ENCODE results near the gene RAI1. TPM values are rescaled to one million over a fixed set of nuclear protein-coding genes. Genes with fewer than 3 reads are reported as not detected.

RAI1 gene
- total and polyA plus RNA-seq, 2 of the 13 experiments (the other 11 are each of a cell fraction or from before 2014, with no cell fraction given): 3.4 to 5.2 TPM

DNA sequence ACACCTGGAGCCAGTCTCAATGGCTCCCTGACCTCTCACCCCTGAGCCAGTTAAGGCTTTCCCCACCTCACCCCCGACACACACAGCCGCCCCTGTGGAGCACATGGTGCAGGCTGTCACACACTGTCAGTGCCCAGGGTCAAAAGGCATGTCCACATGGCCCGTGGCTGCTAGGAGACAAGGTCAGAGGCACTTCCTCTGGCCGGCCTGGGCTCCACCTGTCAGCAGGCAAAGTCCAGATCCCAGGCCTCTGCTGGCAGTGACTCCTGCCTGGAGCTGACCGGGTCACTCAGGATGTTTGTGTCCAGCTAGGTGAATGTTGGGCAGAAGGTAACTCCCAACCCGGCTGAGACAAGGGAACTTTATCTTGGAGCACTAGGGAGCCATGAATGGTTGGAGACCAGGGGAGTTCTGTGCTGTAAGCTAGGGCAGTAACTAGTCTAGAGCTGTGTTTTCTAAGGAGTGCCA, 149.5 kb downstream of the RAI1 start (continued):
- TF ChIP-seq FUBP1 (CRISPR knock-in tag; IDR thresholded peaks at IDR 0.05; ENCODE audit: borderline replicate concordance) (no peak), ZNF841 (CRISPR knock-in tag; IDR thresholded peaks at IDR 0.05; ENCODE audit: borderline replicate concordance) (no peak), E2F5 (CRISPR knock-in tag; conservative IDR thresholded peaks at IDR 0.05) (no peak), ZNF496 (CRISPR knock-in tag; IDR thresholded peaks at IDR 0.05; ENCODE audit: insufficient replicate concordance) (no peak), ZNF225 (CRISPR knock-in tag; IDR thresholded peaks at IDR 0.05) (no peak), MYNN (CRISPR knock-in tag; IDR thresholded peaks at IDR 0.05; ENCODE audit: low read depth) (no peak), ZNF333 (CRISPR knock-in tag; IDR thresholded peaks at IDR 0.05; ENCODE audit: borderline replicate concordance) (no peak), MXD3 (CRISPR knock-in tag; IDR thresholded peaks at IDR 0.05) (peak; percentile 96), SP4 (CRISPR knock-in tag; IDR thresholded peaks at IDR 0.05) (peak; percentile 69; the same call in 1 of the 2 replicates), MTF2 (CRISPR knock-in tag; IDR thresholded peaks at IDR 0.05; ENCODE audit: borderline replicate concordance) (0 out of 2 replicates have a peak, but pooled peaks have one; percentile 60), MTA1 (CRISPR knock-in tag; IDR thresholded peaks at IDR 0.05; ENCODE audit: borderline replicate concordance) (peak; percentile 87; the same call in 1 of the 2 replicates), KDM5B (CRISPR knock-in tag; IDR thresholded peaks at IDR 0.05; ENCODE audit: borderline replicate concordance) (0 out of 2 replicates have a peak, but pooled peaks have one; percentile 44), KLF12 (CRISPR knock-in tag; IDR thresholded peaks at IDR 0.05; ENCODE audit: borderline replicate concordance) (no peak; the same call in 1 of the 2 replicates), POGK (CRISPR knock-in tag; conservative IDR thresholded peaks at IDR 0.05) (peak; percentile 92)
- TF ChIP-seq, protein P1, sequence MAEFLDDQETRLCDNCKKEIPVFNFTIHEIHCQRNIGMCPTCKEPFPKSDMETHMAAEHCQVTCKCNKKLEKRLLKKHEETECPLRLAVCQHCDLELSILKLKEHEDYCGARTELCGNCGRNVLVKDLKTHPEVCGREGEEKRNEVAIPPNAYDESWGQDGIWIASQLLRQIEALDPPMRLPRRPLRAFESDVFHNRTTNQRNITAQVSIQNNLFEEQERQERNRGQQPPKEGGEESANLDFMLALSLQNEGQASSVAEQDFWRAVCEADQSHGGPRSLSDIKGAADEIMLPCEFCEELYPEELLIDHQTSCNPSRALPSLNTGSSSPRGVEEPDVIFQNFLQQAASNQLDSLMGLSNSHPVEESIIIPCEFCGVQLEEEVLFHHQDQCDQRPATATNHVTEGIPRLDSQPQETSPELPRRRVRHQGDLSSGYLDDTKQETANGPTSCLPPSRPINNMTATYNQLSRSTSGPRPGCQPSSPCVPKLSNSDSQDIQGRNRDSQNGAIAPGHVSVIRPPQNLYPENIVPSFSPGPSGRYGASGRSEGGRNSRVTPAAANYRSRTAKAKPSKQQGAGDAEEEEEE (CRISPR knock-in tag; IDR thresholded peaks at IDR 0.05; ENCODE audit: borderline replicate concordance): no peak
- TF ChIP-seq, protein P2, sequence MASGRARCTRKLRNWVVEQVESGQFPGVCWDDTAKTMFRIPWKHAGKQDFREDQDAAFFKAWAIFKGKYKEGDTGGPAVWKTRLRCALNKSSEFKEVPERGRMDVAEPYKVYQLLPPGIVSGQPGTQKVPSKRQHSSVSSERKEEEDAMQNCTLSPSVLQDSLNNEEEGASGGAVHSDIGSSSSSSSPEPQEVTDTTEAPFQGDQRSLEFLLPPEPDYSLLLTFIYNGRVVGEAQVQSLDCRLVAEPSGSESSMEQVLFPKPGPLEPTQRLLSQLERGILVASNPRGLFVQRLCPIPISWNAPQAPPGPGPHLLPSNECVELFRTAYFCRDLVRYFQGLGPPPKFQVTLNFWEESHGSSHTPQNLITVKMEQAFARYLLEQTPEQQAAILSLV (CRISPR knock-in tag; IDR thresholded peaks at IDR 0.05; ENCODE audit: borderline replicate concordance): peak; percentile 76; the same call in 1 of the 2 replicates
- TF ChIP-seq, protein P3, sequence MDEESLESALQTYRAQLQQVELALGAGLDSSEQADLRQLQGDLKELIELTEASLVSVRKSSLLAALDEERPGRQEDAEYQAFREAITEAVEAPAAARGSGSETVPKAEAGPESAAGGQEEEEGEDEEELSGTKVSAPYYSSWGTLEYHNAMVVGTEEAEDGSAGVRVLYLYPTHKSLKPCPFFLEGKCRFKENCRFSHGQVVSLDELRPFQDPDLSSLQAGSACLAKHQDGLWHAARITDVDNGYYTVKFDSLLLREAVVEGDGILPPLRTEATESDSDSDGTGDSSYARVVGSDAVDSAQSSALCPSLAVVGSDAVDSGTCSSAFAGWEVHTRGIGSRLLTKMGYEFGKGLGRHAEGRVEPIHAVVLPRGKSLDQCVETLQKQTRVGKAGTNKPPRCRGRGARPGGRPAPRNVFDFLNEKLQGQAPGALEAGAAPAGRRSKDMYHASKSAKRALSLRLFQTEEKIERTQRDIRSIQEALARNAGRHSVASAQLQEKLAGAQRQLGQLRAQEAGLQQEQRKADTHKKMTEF (CRISPR knock-in tag; IDR thresholded peaks at IDR 0.05): peak; percentile 88; the same call in 1 of the 2 replicates
- TF ChIP-seq, protein P4, sequence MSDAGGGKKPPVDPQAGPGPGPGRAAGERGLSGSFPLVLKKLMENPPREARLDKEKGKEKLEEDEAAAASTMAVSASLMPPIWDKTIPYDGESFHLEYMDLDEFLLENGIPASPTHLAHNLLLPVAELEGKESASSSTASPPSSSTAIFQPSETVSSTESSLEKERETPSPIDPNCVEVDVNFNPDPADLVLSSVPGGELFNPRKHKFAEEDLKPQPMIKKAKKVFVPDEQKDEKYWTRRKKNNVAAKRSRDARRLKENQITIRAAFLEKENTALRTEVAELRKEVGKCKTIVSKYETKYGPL (CRISPR knock-in tag; IDR thresholded peaks at IDR 0.05): no peak

Data from HepG2 (cell line).